Right lobe of liver (tissue), 6 donors: ENCODE measurements around the gene SPOCK1. TPM values are rescaled to one million over a fixed set of nuclear protein-coding genes. Genes with fewer than 3 reads are reported as not detected.
"Not testable (repeated sequence)": the region's sequence is repeated elsewhere in the genome, so short reads cannot be mapped to it uniquely, and the experiment has no call there.

ENCODE experiments used
- ATAC-seq, 4 donors: fragments of 200-7000 bp; cut with Tn5 transposase; one replicate each; pipeline ENCODE4 v1.9.1; 2020; ENCODE audit warnings: mild to moderate bottlenecking in 4 of 4, moderate library complexity in 4 of 4
- DNase-seq, 3 donors: peaks; one replicate each; pipeline ENCODE4 v3.0.0-alpha.2; 2020
- H3K27ac ChIP-seq, 3 donors: fragments of 200-600 bp; one replicate each; pipeline ENCODE4 v1.8.0; 2022
- H3K27me3 ChIP-seq, 2 donors: fragments of 200-600 bp; one replicate each; pipeline ENCODE4 v1.8.0; 2022
- H3K36me3 ChIP-seq, 4 donors: fragments of 200-600 bp; sonication (generic) in 1 of 4; one replicate each; pipeline versions ENCODE4 v1.5.1 to v1.8.0; 2017 to 2022; ENCODE audit warnings: control low read depth in 1 of 4
- H3K4me1 ChIP-seq, 4 donors: fragments of 200-600 bp; sonication (generic) in 1 of 4; one replicate each; pipeline versions ENCODE4 v1.5.1 to v1.8.0; 2017 to 2022; ENCODE audit warnings: control low read depth in 1 of 4
- H3K4me3 ChIP-seq, 3 donors: fragments of 200-600 bp; one replicate each; pipeline ENCODE4 v1.8.0; 2022
- H3K9me3 ChIP-seq, 4 donors: fragments of 200-600 bp; sonication (generic) in 1 of 4; one replicate each; pipeline versions ENCODE4 v1.5.1 to v1.8.0; 2017 to 2022; ENCODE audit warnings: control low read depth in 1 of 4
- CTCF ChIP-seq, 4 donors: fragments of 200-600 bp in 3 of 4; fragments of 450-650 bp in 1 of 4; IDR thresholded peaks; one replicate each; pipeline versions ENCODE4 v1.5.1 to v1.8.0; 2016 to 2022; ENCODE audit warnings: antibody characterized with exemption in 4 of 4, mild to moderate bottlenecking in 2 of 4
- POLR2A ChIP-seq: fragments of 450-650 bp; IDR thresholded peaks from one replicate; pipeline ENCODE4 v1.6.1; 2017; ENCODE audit warnings: antibody characterized with exemption, mild to moderate bottlenecking
- WGBS: methylation state at CpG from one replicate; pipeline ENCODE4 v1.1.6; 2018; ENCODE audit warnings: low coverage, low lambda C conversion rate; ENCODE audit not compliant: insufficient coverage; ENCODE audit errors: missing lambda C conversion rate; 5-methylcytosine and 5-hydroxymethylcytosine counted together
- intact Hi-C, 2 donors: fragments of 100-400 bp; cut with DNase I; formaldehyde crosslinking; loops; one replicate each; pipeline versions ENCODE4 v1.11.2 to v1.14.1; 2022
- long read RNA-seq: library from polyadenylated mRNA; unstranded; transcript quantifications from one replicate; pipeline ENCODE4 v2.0.0, GENCODE V29; 2019
- total RNA-seq, 6 experiments: library from RNA; depleted of rRNA in 2 of 6; stranded (reverse); fragments of >200 nt in 2 of 6; fragmentation: NEBNext Ultra II Directional in 3 of 6; extraction: Animal tissue kit (Norgen Biotek cat#: 25700) in 3 of 6; gene quantifications; one replicate each; pipeline versions ENCODE4 v1.1.0 to v1.2.4, GENCODE V29; 2016 to 2023
- donor health status: DM: no; HTN: yes; CAD: no.
- donor health status: DM: no; HTN: no; CAD: no.
- donor health status: DM: no; HTN: no; CAD: no.
- donor health status: DM: no; HTN: yes; CAD: no.
- donor health status: DM: no; HTN: yes; CAD: no.

Gene SPOCK1
- under 1 TPM in 5 of 6 experiments, not detected in 1; 0.06 to 0.86 (median 0.15) TPM for total RNA-seq
- long read RNA-seq = 0 reads

- DNase-seq = peak; percentile 70 to 76 (median 71)
- Histone ChIP-seq H3K4me3 (no peak within 1 kb of the TSS), H3K27ac (no peak within 1 kb of the TSS), H3K9me3 (no peaks in the 10 kb centered on the region), H3K36me3 (no peaks in the 10 kb centered on the region), H3K4me1 (peaks cover 0 to 9% (median 0%) of the 10 kb centered on the region in 4 donors), H3K27me3 (peaks cover 0 to 7% of the 10 kb centered on the region in 2 donors)
- ATAC-seq = peak; percentile 96 to 100 (median 98)
- TF ChIP-seq POLR2A (no peak), CTCF (IDR thresholded peaks at IDR 0.05) (peak; percentile 77 to 85 (median 80))
- WGBS = 0% methylated on average over 3 of the region's 78 CpGs
- intact Hi-C loops = loop anchor here in 1 of 2 donors (10.0 kb wide), 2 partner anchors 154 to 184 kb away; no protein-coding TSS in a partner anchor
Measured at GRCh38 chr5:137498736-137499505, at the start of gene SPOCK1. Gene SPOCK1 (minus strand): TSS chr5:137499326.

- DNase-seq (no peak), ATAC-seq (no peak)
- H3K27ac ChIP-seq = no peak overlapping the region
- H3K4me3 ChIP-seq = no peak overlapping the region
- no peaks in the 10 kb centered on the region for H3K36me3 ChIP-seq
- intact Hi-C loops = no loop called here
- no peaks in the 10 kb centered on the region for H3K4me1 ChIP-seq
- H3K9me3 ChIP-seq = no peaks in the 10 kb centered on the region
- no peaks in the 10 kb centered on the region for H3K27me3 ChIP-seq
- 60% methylated on average over 4 of the region's 4 CpGs for WGBS
- no peak for TF ChIP-seq POLR2A
- TF ChIP-seq CTCF (IDR thresholded peaks at IDR 0.05) = no peak
Measured at GRCh38 chr5:137545956-137546355, 46.8 kb upstream of the SPOCK1 start.

GRCh38 chr5:137535449-137535848, 36.3 kb upstream of the SPOCK1 start:
- H3K27me3 ChIP-seq, H3K4me1 ChIP-seq, H3K36me3 ChIP-seq, H3K4me3 ChIP-seq, ATAC-seq, intact Hi-C loops, H3K27ac ChIP-seq, DNase-seq, H3K9me3 ChIP-seq: not testable (repeated sequence)
- no CpG with 5 or more reads among the region's 2 CpGs for WGBS

GRCh38 chr5:137533963-137534362, 34.8 kb upstream of the SPOCK1 start:
- intact Hi-C loops = no loop called here
- no peaks in the 10 kb centered on the region for H3K4me1 ChIP-seq
- H3K9me3 ChIP-seq = no peaks in the 10 kb centered on the region
- DNase-seq (no peak), ATAC-seq (no peak)
- 46% methylated on average over 5 of the region's 5 CpGs for WGBS
- no peak overlapping the region for H3K27ac ChIP-seq
- TF ChIP-seq POLR2A (no peak), CTCF (IDR thresholded peaks at IDR 0.05) (no peak)
- no peaks in the 10 kb centered on the region for H3K27me3 ChIP-seq
- H3K4me3 ChIP-seq = no peak overlapping the region
- H3K36me3 ChIP-seq = no peaks in the 10 kb centered on the region

GRCh38 chr5:137531266-137531665, 32.1 kb upstream of the SPOCK1 start:
- no peak for DNase-seq
- H3K4me1 ChIP-seq = no peaks in the 10 kb centered on the region
- no peaks in the 10 kb centered on the region for H3K9me3 ChIP-seq
- no peak overlapping the region for H3K27ac ChIP-seq
- intact Hi-C loops = no loop called here
- TF ChIP-seq CTCF (IDR thresholded peaks at IDR 0.05) (no peak), POLR2A (no peak)
- ATAC-seq = no peak
- H3K36me3 ChIP-seq = no peaks in the 10 kb centered on the region
- H3K4me3 ChIP-seq = no peak overlapping the region
- H3K27me3 ChIP-seq = no peaks in the 10 kb centered on the region
